Measurements from ENCODE around the gene SNCAIP. TPM values are rescaled to one million over a fixed set of nuclear protein-coding genes. Genes with fewer than 3 reads are reported as not detected.

SNCAIP gene
- polyA plus RNA-seq, 1 experiment: 1.5 TPM

DNA sequence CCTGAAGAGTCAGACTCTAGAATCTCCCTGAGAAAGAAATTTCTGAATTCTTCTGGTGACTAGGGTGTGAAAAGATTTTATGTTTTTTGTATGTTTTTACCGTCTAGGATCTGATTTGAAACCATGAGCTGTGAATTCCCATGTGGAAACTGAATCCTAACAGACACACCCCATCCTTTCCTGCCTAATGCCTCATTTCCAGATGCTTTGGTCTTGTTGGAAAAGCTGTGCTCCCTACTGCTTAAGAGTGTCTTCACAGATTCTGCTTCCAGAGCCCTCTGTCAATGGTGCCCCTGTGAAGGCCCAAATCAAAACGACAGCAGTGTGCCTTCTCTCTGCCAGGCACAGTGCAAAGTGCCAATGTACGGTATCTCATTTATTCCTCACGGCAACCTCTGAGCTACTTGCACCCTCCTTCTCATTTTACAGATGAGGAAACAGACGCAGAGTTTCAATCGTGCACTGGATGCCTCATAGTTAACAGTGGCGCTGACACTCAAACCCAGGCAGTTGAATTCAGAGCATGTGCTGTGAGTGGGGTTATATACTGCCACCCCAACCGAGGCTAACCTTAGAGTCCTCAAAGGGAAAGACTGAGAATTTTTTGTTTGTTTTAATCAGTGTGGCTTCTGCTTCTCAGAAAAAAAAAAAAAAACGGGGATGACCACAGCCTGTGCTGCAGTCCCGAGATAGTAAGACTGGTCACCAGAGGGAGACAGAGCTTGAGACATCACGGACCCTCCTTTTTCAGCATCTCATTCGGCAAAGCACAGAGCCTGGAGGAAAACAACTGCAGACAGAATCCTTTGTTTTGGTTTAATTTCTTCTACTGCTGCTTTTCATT, 188.4 kb downstream of the SNCAIP start:
- no peak for DNase-seq (ENCODE audit: low read depth)
- TF ChIP-seq, protein P1, sequence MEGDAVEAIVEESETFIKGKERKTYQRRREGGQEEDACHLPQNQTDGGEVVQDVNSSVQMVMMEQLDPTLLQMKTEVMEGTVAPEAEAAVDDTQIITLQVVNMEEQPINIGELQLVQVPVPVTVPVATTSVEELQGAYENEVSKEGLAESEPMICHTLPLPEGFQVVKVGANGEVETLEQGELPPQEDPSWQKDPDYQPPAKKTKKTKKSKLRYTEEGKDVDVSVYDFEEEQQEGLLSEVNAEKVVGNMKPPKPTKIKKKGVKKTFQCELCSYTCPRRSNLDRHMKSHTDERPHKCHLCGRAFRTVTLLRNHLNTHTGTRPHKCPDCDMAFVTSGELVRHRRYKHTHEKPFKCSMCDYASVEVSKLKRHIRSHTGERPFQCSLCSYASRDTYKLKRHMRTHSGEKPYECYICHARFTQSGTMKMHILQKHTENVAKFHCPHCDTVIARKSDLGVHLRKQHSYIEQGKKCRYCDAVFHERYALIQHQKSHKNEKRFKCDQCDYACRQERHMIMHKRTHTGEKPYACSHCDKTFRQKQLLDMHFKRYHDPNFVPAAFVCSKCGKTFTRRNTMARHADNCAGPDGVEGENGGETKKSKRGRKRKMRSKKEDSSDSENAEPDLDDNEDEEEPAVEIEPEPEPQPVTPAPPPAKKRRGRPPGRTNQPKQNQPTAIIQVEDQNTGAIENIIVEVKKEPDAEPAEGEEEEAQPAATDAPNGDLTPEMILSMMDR (IDR thresholded peaks at IDR 0.05; ENCODE audit: insufficient read depth, low read depth, low read length): peak; percentile 73
- POLR2A ChIA-PET: interaction anchor here (0.6 kb wide), 1 partner anchor 812 kb away, joined by 3 read pairs; no protein-coding TSS in a partner anchor
- Histone ChIP-seq H3K27me3 (ENCODE audit: control insufficient read depth, insufficient read depth, low read length) (no peaks in the 10 kb centered on the region), H3K4me3 (ENCODE audit: low read depth, low read length) (no peak overlapping the region), H3K36me3 (ENCODE audit: control insufficient read depth, insufficient read depth, low read length) (no peaks in the 10 kb centered on the region)
- CTCF ChIA-PET: interaction anchor here (0.6 to 1.8 kb wide), 9 partner anchors 12 to 871 kb away, joined by 3 to 4 read pairs (median 3); no protein-coding TSS in a partner anchor

DNA sequence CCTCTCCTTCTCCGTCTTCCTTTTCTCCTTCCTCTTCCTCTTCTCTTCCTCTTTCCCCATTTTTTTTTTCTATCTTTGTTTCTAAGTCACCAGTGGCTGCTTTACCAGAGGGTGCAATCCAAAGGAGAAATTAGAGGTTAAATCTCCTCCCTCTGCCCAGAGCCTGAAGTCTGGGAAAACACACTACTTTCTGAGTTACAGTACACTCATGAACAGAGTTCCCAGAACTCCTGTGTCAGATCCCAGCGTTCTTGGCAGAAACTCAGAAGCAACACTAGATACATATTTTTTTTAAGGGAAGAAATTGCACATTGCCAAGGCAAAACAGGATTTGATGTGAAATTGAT, 189.0 kb downstream of the SNCAIP start:
- TF ChIP-seq, protein P1 (IDR thresholded peaks at IDR 0.05; ENCODE audit: insufficient read depth, low read depth, low read length): no peak
- Histone ChIP-seq H3K36me3 (ENCODE audit: control insufficient read depth, insufficient read depth, low read length) (no peaks in the 10 kb centered on the region), H3K4me3 (ENCODE audit: low read depth, low read length) (no peak overlapping the region), H3K27me3 (ENCODE audit: control insufficient read depth, insufficient read depth, low read length) (no peaks in the 10 kb centered on the region)
- POLR2A ChIA-PET: interaction anchor here (0.6 kb wide), 1 partner anchor 812 kb away, joined by 3 read pairs; no protein-coding TSS in a partner anchor
- CTCF ChIA-PET: interaction anchor here (0.6 to 1.8 kb wide), 5 partner anchors 15 to 870 kb away, joined by 3 to 4 read pairs (median 3); no protein-coding TSS in a partner anchor
- DNase-seq (ENCODE audit: low read depth): no peak

DNA sequence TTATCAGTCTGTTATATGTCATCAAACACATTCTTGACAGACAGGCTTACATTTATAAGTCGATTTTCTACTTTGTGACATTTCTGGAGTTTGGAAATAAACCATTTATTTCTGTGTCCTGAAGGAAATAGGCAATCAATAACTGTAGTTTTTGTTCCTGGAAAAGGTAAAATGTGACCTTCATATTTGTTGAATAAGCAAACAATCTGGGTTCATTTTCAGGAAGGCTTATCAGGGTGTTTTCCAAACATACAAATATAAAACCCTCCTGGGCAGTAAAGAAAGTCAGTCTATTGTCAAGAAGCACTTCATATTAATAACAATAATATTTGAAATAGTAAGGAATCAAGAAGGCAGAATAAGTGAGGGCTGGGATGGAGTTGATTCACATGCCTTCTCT, 195.0 kb downstream of the SNCAIP start:
- Histone ChIP-seq H3K36me3 (ENCODE audit: control insufficient read depth, insufficient read depth, low read length) (no peaks in the 10 kb centered on the region), H3K4me3 (ENCODE audit: low read depth, low read length) (no peak overlapping the region), H3K27me3 (ENCODE audit: control insufficient read depth, insufficient read depth, low read length) (no peaks in the 10 kb centered on the region)
- ChIA-PET CTCF (interaction anchor here (0.6 to 1.0 kb wide), 4 partner anchors 13 to 666 kb away, joined by 3 read pairs; no protein-coding TSS in a partner anchor), POLR2A (no interaction called here)
- TF ChIP-seq, protein P1 (IDR thresholded peaks at IDR 0.05; ENCODE audit: insufficient read depth, low read depth, low read length): no peak
- no peak for DNase-seq (ENCODE audit: low read depth)

DNA sequence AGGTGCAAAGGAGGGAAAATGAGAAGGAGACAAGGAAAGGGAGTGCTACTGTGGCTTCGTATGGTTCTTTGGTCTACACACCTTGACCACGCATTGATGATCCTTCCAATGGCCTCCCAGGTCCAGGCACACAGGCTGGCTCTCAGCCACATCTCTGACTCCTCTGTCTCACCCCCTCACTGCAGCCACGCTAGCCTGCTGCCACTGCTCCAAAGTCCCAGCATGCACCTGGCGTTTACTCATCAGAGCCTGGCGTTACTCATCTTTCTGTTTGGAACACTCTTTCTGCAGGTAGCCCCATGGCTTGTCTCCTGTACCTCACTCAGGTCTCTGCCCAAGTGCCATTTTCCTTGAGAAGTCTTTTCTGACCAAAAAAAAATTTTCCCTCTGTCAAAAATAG, 195.5 kb downstream of the SNCAIP start:
- H3K36me3 ChIP-seq (ENCODE audit: control insufficient read depth, insufficient read depth, low read length): no peaks in the 10 kb centered on the region
- H3K4me3 ChIP-seq (ENCODE audit: low read depth, low read length): no peak overlapping the region
- ChIA-PET POLR2A (no interaction called here), CTCF (interaction anchor here (0.6 to 0.9 kb wide), 2 partner anchors 23 to 666 kb away, joined by 3 to 4 read pairs; no protein-coding TSS in a partner anchor)
- TF ChIP-seq, protein P1 (IDR thresholded peaks at IDR 0.05; ENCODE audit: insufficient read depth, low read depth, low read length): no peak
- no peak for DNase-seq (ENCODE audit: low read depth)
- H3K27me3 ChIP-seq (ENCODE audit: control insufficient read depth, insufficient read depth, low read length): no peaks in the 10 kb centered on the region

DNA sequence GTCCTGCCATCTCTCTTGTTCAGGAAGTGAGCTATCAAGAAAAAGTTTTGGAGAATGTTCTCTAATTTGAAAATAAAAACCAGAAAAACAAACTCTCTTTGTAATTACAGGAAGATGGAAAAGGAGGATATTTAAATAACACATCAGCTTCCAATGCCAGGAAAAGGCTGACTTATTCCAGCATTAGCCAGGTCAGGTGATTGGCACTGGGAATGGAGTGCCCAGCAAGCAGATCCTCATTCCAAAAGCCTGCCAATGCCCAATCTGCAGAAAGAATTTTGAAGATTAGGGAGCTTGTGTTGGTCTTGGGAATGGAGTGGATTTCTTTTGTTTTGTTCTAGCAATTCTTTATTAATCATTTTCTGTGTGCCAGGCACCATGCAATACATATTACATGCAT, 196.6 kb downstream of the SNCAIP start:
- Histone ChIP-seq H3K27me3 (ENCODE audit: control insufficient read depth, insufficient read depth, low read length) (no peaks in the 10 kb centered on the region), H3K4me3 (ENCODE audit: low read depth, low read length) (no peak overlapping the region), H3K36me3 (ENCODE audit: control insufficient read depth, insufficient read depth, low read length) (no peaks in the 10 kb centered on the region)
- TF ChIP-seq, protein P1 (IDR thresholded peaks at IDR 0.05; ENCODE audit: insufficient read depth, low read depth, low read length): no peak
- ChIA-PET CTCF (interaction anchor here (0.9 kb wide), 2 partner anchors 9 to 22 kb away, joined by 3 to 4 read pairs; no protein-coding TSS in a partner anchor), POLR2A (no interaction called here)
- DNase-seq (ENCODE audit: low read depth): no peak

All from BJ (cell line).